Activated CD8-positive, alpha-beta T cell treated with anti-CD3 and anti-CD28 coated beads for 36 hours (primary cell): ENCODE data around the gene ELN. TPM values are rescaled to one million over a fixed set of nuclear protein-coding genes. Genes with fewer than 3 reads are reported as not detected.

Source experiments
- ATAC-seq: fragments of 200-7000 bp; cut with Tn5 transposase; one replicate; pipeline ENCODE4 v1.10.0; 2021; ENCODE audit warnings: mild to moderate bottlenecking, moderate library complexity
- CTCF ChIA-PET: fragments of 350-600 bp; sonication (Branson Sonifier 250); formaldehyde crosslinking; loops from one replicate; lab custom pipeline; 2021; ENCODE audit warnings: antibody characterized with exemption; lab: Charles Lee
- POLR2A ChIA-PET: fragments of 350-600 bp; sonication (Branson Sonifier 250); formaldehyde crosslinking; loops from one replicate; lab custom pipeline; 2021; ENCODE audit warnings: antibody characterized with exemption; lab: Charles Lee
- DNase-seq: peaks from one replicate; pipeline ENCODE4 v3.0.0-alpha.2; 2020
- H3K27ac Mint-ChIP-seq: one replicate; pipeline ENCODE4 v1.8.0; 2021; ENCODE audit warnings: mild to moderate bottlenecking, mixed read lengths
- H3K27me3 Mint-ChIP-seq: one replicate; pipeline ENCODE4 v1.8.0; 2021; ENCODE audit warnings: mixed read lengths
- H3K36me3 Mint-ChIP-seq: one replicate; pipeline ENCODE4 v1.8.0; 2021; ENCODE audit warnings: low read depth, mixed read lengths
- H3K4me1 Mint-ChIP-seq: one replicate; pipeline ENCODE4 v1.8.0; 2021; ENCODE audit warnings: low read depth, mixed read lengths
- H3K4me3 Mint-ChIP-seq: one replicate; pipeline ENCODE4 v1.8.0; 2021; ENCODE audit warnings: mild to moderate bottlenecking, moderate library complexity, mixed read lengths
- H3K9me3 Mint-ChIP-seq: one replicate; pipeline ENCODE4 v1.8.0; 2021; ENCODE audit warnings: mixed read lengths
- CTCF ChIP-seq: fragments of 200-600 bp; IDR thresholded peaks from one replicate; pipeline ENCODE4 v1.8.0; 2022; ENCODE audit warnings: antibody characterized with exemption, mild to moderate bottlenecking
- intact Hi-C: fragments of 100-400 bp; cut with micrococcal nuclease; formaldehyde crosslinking; loops from one replicate; pipeline ENCODE4 v1.10.0; 2022
- total RNA-seq, 2 experiments: library from RNA; stranded (reverse); gene quantifications; one replicate each; pipeline ENCODE4 v1.2.3, GENCODE V29; 2021

ELN gene
- total RNA-seq, 2 experiments from 2014 or later, result not detected

GRCh38 chr7:74115326-74115725, 87.4 kb downstream of the ELN start:
- ChIA-PET CTCF (no interaction called here), POLR2A (no interaction called here)
- intact Hi-C loops, result no loop called here
- peaks cover 14% of the 10 kb centered on the region for H3K36me3 Mint-ChIP-seq
- no peak overlapping the region for H3K4me3 Mint-ChIP-seq
- no peaks in the 10 kb centered on the region for H3K9me3 Mint-ChIP-seq
- ATAC-seq, result no peak
- DNase-seq, result no peak
- no peak for TF ChIP-seq CTCF
- H3K27me3 Mint-ChIP-seq, result no peaks in the 10 kb centered on the region
- H3K27ac Mint-ChIP-seq, result no peak overlapping the region
- no peaks in the 10 kb centered on the region for H3K4me1 Mint-ChIP-seq

GRCh38 chr7:74116356-74116755, 88.4 kb downstream of the ELN start:
- DNase-seq, result no peak
- Mint-ChIP-seq H3K4me1 (no peaks in the 10 kb centered on the region), H3K4me3 (no peak overlapping the region), H3K9me3 (no peaks in the 10 kb centered on the region), H3K27me3 (no peaks in the 10 kb centered on the region), H3K27ac (no peak overlapping the region), H3K36me3 (peaks cover 11% of the 10 kb centered on the region)
- TF ChIP-seq CTCF, result no peak
- CTCF ChIA-PET, result no interaction called here
- POLR2A ChIA-PET, result no interaction called here
- ATAC-seq, result no peak
- intact Hi-C loops, result no loop called here

Other genes starting within 250 kb of the ELN start
- gene CLDN4, start 197.2 kb upstream of the ELN start, total RNA-seq, result under 1 TPM; 0.20 to 0.72 TPM
- gene METTL27, start 185.7 kb upstream of the ELN start, total RNA-seq, result not detected
- gene TMEM270, start 167.0 kb upstream of the ELN start, total RNA-seq, result not detected
- 10 to 100 TPM; 17.8 to 20.8 TPM for gene LIMK1, start 55.6 kb downstream of the ELN start, total RNA-seq
- gene EIF4H, start 146.2 kb downstream of the ELN start, total RNA-seq, result 100 to 1,000 TPM; 461 to 464 TPM
- 1 to 10 TPM; 2.4 to 3.2 TPM for gene LAT2, start 181.8 kb downstream of the ELN start, total RNA-seq
- 10 to 100 TPM; 90.7 to 91.8 TPM for gene RFC2, start 226.2 kb downstream of the ELN start, total RNA-seq